ENCODE data around the gene SSH2. TPM values are rescaled to one million over a fixed set of nuclear protein-coding genes. Genes with fewer than 3 reads are reported as not detected.
"Not testable (repeated sequence)": the region's sequence is repeated elsewhere in the genome, so short reads cannot be mapped to it uniquely, and the experiment has no call there.

SSH2 gene
- total RNA-seq, 1 donor from 2014 or later = 30.9 TPM

DNA sequence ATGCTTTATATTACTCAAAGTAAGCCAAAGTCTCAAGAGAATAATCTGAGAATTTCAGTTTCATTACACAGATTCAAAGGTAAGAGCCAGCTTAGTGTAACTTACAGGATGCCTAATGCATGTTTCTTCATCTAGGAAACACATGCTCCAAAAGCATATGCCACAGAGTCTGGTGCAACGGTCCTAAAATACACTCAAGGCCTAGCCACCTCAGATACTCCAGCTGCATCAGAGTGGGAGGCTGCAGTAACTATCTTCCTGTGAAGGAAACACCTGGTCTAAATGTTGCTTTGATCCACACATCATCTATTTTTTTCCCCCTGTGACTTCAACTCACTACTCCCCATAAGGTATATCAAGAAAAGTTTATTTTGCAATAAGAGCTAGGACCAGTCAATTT is 255.7 kb downstream of the SSH2 start:
- DNase-seq (ENCODE audit: low read depth, low spot score) = no peak

- no peak for DNase-seq (ENCODE audit: low read depth, low spot score)
These were observed 258.4 kb downstream of the SSH2 start for GRCh38 chr17:29671661-29672060.

DNA sequence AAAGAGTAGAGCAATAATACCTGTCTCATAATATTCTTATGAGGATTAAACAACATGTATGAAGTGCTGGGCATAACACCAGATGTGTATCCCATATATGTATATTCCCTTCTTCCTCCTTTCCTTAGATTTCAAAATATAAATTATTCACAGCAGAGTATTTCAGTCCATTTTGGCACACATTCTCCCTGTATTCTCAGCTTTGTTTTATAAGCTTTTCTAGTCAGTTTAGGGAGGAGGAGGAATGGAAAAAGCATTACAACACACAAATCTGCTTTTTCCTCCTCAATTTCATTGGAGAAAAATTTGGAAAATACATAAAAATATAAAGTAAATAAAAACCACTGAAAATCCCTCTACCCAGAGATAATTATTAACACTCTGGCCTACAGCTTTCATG is 260.8 kb downstream of the SSH2 start:
- DNase-seq (ENCODE audit: low read depth, low spot score) = no peak

GRCh38 chr17:29667969-29668368 is 262.1 kb downstream of the SSH2 start:
- no peak for DNase-seq (ENCODE audit: low read depth, low spot score)

- no peak for DNase-seq (ENCODE audit: low read depth, low spot score)
These were observed 264.6 kb downstream of the SSH2 start for GRCh38 chr17:29665481-29665810.

- no peak for DNase-seq (ENCODE audit: low read depth, low spot score)
These were observed 265.1 kb downstream of the SSH2 start for GRCh38 chr17:29664743-29665480.

DNA sequence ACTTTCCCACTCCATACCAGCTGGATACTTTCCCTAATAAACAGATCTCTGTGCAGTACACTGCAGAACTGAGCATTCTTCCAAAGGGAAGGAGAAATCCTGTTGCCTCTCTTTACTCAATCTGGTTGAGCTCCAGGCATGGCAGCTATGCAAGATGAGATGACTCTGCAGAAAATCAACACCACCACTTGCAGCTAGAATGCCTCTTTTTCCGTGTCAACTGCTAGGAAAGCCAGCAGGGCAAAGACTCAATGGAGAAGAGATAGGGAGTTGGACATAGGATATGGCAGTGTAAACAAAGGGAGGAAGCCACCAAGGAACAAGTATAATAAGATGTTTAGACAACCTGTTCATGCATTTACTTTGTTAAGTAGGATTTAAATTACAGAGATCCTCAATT is 266.9 kb downstream of the SSH2 start:
- DNase-seq (ENCODE audit: low read depth, low spot score) = no peak

DNA sequence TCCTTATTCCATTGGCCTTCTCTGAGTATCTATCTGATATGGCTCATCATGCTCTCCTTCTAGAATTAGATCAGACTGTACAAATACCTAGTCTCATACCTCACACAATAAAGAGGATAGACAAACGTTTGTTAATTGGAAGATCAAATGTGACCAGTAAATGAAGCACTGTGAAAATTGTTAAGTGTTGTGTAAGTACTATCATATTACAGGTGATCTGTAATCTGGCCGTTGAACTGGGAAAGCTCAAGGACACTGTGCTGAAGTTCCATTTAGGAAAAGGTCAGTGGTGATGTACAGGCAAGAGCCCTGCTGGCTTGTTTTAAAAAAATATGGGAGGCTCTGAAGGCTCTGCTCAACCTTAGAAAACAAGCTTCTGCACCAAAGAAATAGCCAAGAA is 268.8 kb downstream of the SSH2 start:
- DNase-seq (ENCODE audit: low read depth, low spot score) = no peak

DNA sequence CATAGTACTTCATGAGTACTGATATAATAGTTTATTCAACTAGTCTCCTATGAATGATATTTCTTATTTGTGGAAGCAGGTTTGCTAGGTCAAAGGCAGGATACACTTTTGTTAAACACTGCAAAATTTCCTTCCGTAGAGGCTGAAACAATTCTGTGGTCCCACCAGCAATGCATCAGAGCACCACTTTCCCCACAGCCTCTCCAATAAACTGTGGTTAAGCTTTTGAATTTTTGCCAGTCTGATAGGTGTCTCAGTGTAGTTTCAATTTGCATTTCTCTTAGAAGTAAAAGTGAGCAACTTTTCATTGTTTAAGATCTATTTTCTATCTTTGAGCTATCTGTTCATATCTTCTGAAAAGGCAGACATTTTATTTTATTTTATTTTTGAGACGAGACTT is 270.9 kb downstream of the SSH2 start:
- DNase-seq (ENCODE audit: low read depth, low spot score) = no peak

DNA sequence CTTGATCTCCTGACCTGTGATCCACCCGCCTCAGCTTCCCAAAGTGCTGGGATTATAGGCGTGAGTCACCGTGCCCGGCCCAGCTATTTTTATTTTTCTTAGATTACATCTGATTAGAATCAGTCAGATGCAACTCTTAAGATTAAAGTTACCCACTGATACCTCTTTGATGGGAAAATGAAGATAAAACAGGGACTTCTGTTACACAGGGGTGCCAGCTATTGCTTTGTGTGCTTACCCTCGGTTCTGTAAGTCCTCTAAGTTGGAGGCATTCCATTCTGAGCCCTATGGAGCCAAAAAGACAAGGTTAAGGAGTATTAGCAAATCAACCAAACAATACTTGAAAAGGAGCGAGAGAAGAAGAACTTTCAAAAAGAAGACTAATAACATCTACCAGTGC is 274.7 kb downstream of the SSH2 start:
- DNase-seq (ENCODE audit: low read depth, low spot score) = no peak

DNA sequence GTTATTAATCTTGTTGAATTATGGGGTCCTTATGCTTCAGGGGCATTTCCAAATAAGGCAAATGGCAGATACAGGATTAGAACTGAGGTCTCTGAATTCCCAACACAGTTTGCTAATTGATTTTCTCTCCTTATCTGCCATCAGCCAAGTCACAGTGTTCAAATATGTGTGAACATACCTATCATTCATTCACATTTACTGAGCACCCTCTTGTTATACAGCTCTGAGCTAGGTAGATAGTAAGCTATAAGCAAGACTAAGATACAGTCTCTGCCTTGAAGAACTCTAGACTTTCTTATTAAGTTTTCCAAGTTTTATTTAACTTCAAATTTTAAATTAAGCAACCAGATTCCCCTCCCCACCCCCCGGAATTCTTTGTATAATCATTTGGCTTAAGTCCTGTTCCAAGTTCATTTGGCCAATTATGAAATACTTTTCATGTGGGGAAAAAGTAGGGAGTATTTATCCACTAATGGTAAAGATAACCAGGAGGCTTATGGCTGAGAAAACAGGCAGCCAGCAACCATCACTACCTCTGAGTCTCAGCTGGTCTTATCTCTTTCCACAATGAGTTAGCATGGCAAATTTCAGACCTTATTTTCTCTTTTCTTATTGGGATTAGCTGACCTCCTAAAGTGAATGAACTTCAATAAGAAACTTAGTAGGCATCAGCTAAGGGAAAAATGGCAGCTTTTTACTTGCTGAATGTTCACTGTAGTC is 275.9 kb downstream of the SSH2 start:
- no peak for DNase-seq (ENCODE audit: low read depth, low spot score)

DNA sequence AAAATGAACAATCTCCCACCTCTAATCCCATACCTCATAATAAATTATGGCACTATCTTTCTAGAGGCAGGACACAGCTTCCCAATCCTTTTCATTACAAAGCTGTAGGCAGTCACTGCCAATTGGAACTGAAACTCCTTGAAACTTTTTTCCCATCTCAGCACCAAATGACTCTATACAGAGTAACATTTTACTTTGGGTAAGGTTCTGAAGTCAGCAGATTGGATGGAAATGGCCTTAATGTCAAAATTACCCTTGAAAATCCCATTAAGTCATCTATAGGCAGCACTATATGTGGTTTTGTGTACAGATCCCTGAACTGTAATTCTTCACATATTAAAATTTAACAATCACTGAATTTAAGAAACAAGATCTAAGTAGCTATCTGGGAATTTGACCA is 277.1 kb downstream of the SSH2 start:
- DNase-seq (ENCODE audit: low read depth, low spot score) = no peak

- DNase-seq (ENCODE audit: low read depth, low spot score) = not testable (repeated sequence)
These were observed 278.1 kb downstream of the SSH2 start for GRCh38 chr17:29651913-29652312.

GRCh38 chr17:29650396-29650795 is 279.6 kb downstream of the SSH2 start:
- no peak for DNase-seq (ENCODE audit: low read depth, low spot score)

- DNase-seq (ENCODE audit: low read depth, low spot score) = no peak
These were observed 280.7 kb downstream of the SSH2 start for GRCh38 chr17:29649359-29649758.

DNA sequence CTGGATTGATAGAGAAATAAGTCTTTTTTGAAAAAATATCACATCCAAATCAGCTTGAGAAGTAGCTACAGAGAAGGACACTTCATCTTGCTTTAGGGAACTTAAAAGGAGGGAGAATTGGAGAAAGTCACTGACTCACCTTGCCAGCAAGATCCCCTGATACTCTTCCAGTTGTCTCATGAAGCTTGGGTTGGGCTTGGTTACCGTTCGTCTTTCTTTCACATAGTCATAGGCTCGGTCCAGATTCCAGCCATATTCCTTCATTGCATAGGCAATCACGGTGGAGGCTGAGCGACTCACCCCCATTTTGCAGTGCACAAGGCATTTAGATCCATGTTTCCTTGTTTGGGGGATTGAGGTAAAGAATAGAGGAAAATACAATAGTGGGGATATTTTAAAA is 282.0 kb downstream of the SSH2 start:
- DNase-seq (ENCODE audit: low read depth, low spot score) = no peak

GRCh38 chr17:29645515-29646051 is 284.4 kb downstream of the SSH2 start:
- DNase-seq (ENCODE audit: low read depth, low spot score) = no peak

GRCh38 chr17:29643817-29644160 is 286.2 kb downstream of the SSH2 start:
- no peak for DNase-seq (ENCODE audit: low read depth, low spot score)

DNA sequence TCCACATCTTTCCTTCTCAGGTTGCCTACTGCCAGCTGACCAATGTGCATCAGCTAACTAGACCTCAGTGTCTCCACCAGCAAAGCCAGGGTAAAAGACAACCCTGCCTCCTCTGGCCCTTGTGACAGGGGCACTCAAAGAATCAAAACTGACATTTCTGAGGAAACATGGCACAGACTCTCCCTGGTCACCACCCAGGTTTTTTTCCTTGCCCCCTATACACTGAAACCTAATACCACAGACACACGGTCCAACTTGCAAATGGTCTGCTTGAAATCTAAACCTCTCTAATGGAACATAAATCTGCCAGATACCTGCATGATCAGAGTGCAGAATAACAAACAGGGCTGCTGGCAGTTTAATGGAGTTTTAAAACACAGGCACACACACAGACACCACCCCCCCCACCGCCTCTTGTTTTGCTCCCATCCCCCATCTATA is 287.8 kb downstream of the SSH2 start:
- no peak for DNase-seq (ENCODE audit: low read depth, low spot score)

DNA sequence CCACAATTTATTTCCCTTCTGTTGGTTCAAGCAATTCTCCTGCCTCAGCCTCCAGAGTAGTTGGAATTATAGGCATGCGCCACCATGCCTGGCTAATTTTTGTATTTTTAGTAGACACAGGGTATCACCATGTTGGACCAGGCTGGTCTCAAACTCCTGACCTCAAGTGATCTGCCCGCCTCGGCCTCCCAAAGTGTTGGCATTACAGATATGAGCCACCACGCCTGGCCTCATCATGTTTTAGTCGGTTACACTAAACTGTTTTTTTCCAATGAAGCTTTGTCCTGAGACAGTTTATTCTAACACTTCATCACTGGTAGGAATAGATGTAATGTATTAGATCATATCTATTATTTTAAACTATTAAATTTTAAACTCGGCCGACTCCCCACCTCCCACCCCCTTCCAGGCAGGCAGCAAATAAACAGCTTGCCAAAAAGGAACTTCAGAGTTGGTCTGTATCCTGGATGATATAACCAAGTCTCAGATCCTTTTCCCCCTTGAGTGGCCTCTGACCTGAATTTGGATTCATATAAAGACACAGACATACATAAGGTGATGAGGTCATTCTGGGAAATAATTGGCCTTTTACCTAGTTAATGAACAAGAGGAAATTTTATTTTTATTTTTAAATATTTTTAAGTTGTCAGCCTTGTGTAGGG is 288.9 kb downstream of the SSH2 start:
- DNase-seq (ENCODE audit: low read depth, low spot score) = peak; percentile 89

DNA sequence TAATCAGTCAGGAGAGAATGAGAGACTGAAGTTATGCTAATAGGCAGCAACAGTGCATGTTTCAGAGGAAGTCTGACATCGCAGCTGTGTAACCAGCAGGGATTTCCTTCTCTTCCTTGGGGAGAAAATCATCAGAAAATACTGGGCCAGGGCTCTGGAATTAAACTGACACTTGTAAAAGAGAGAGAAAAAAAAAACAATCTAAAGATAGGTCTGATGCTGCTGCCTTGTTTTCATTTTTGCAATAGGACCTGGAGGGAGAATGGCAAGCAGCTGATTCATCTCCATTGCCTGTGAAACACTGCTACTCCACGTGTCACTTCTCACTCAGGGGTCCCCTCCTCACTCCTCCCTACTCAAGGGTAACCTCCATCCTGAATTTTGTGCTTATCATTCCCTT is 289.6 kb downstream of the SSH2 start:
- DNase-seq (ENCODE audit: low read depth, low spot score) = peak; percentile 52

DNA sequence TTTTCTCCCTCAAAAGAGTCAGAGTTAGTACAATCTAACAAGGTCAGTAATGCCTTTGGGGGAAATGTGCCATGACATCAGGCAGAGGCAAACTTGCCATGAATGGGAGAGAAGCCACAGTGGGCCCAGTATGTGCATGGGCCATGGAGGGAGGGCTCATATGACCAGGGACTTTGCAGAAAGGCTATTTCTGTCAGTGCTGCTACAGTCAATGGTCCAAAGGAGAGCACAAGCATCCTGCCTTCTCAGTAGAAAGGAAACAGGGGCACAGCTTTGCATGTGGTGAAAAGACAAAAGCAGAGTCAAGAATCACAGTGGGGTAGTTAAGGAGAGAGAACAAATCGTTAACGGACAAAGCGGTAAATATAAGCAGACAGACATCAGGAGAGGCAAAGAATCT is 296.1 kb downstream of the SSH2 start:
- DNase-seq (ENCODE audit: low read depth, low spot score) = no peak
